GM18505 (cell line): ENCODE data around the gene COL8A2.

ENCODE experiments used
- ATAC-seq: cut with Tn5 transposase; IDR thresholded peaks from one replicate; pipeline ENCODE4 v1.9.1; 2021; ENCODE audit not compliant: unreplicated experiment
- POLR2A ChIP-seq: IDR thresholded peaks from 4 replicates; pipeline ENCODE4 v1.6.1; 2011; ENCODE audit warnings: borderline replicate concordance; ENCODE audit not compliant: insufficient read depth, insufficient read length; ENCODE audit errors: extremely low read depth

The COL8A2 gene

DNA sequence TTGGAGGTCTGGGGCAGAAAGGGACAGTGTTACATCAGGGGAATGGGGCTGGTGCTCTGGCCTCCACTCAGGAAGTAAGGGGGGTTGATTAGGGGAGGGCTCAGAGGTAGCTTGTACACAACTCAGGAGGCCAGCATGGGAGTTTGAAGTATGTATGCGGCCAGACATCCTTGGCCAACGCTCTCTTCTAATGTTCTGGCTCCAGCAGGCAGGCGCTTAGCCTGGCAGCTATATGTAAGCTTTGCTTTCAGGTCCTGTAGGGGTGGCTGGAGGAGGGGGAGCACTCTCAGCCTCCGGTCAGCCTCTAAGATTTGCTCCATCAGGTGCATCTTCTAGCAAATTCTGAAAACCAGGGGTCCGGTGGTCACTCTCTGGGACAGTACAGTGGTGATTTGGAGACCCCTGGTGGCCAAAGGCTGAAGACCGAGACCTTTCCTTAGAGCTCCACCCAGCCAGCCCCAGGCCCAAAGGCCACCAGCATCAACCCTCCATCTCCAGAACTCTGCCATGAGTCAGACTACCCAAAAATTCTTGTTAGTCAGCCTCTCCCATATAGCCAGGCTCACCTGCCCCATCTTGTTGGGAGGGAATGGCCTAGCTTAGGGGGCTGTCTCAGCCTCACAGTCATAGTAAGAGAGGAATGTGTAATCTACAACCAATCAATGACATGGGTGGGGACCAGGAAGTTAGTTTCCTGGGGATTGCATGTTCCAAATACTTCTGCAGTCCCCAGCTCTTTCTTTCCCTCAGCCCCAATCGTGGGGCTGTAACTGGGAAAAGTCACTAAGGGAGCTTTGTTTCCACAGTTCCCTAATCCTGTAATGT is 9.7 kb upstream of the COL8A2 start:
- TF ChIP-seq POLR2A = no peak
- no peak for ATAC-seq

DNA sequence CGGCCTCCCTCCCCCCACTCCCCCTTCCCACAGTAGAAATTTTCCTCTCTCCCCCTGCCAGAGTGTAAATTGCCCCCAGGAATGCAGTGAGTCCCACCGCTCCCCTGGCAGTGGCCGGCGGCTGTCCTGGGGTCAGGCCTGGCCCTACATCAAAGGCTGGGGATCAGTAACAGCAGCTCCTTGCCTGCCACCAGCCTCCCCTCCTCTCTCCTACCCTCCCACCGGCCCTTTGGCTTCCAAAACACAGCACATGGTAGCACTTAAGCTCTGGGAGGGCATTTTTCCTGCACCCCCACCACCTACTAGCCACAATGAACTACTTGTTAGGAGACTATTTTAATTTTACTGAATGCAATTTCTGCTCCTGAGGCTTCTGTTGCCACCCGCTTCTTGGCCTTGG is 9.0 kb upstream of the COL8A2 start:
- ATAC-seq = no peak
- no peak for TF ChIP-seq POLR2A

DNA sequence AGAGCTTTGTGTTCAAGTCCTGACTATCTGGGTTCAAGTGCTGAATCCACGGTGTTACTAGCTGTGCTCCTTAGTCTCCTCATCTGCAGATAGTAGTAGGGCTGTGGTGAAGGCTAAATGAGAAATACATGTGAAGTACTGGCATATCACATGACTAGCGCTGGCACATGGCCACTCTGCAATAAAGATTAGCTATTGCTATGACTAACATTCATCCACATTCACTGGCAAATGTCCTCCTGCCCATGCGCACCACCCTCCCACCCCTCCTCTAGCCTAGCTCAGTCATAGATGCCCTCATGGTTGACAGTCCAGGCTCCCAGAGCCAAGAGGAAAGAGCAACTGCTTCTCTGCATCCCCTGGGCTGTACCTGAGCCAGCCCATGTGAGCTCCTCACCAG is 8.5 kb upstream of the COL8A2 start:
- ATAC-seq = no peak
- no peak for TF ChIP-seq POLR2A

GRCh38 chr1:36132029-36132428 is 7.0 kb upstream of the COL8A2 start:
- TF ChIP-seq POLR2A = no peak
- ATAC-seq = no peak

GRCh38 chr1:36128905-36129206 is 3.8 kb upstream of the COL8A2 start:
- no peak for ATAC-seq
- no peak for TF ChIP-seq POLR2A

DNA sequence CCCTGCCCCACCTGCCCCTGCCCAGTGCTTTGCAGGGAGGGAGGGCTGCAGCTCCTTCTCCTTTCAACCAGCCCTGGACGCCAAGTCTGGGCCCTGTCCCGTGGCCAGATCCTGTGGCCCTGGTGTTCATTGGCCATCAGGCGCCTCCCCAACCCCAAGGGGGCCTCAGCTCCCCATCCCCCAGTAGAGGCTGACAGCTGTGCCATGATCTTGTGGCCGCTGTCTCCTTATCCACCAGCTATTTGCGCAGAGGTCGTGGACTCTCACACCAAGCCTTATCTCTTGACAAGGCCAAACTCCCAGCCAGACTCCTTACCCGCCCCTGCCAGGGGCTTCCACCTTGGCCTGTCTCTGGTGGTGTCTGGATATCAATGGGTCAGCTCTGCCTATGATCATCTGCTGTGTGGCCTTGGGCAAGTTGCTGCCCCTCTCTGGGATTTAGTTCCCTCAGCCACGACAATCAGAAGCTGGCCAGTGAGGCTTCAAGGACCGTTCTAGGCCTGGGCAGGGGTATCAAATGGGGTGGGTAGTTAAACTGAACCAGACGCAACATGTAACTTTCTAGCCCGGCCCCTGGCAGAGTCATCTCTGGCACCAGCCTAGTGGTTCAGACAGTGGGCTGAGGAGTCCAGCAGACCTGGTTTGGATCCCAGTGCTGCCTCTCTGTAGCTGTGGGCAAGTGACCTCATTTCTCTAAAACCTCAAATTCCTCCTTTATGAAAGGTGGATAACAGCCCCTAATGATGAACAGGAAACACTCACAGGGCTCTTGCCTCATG is 3.3 kb upstream of the COL8A2 start:
- ATAC-seq = no peak
- no peak for TF ChIP-seq POLR2A

DNA sequence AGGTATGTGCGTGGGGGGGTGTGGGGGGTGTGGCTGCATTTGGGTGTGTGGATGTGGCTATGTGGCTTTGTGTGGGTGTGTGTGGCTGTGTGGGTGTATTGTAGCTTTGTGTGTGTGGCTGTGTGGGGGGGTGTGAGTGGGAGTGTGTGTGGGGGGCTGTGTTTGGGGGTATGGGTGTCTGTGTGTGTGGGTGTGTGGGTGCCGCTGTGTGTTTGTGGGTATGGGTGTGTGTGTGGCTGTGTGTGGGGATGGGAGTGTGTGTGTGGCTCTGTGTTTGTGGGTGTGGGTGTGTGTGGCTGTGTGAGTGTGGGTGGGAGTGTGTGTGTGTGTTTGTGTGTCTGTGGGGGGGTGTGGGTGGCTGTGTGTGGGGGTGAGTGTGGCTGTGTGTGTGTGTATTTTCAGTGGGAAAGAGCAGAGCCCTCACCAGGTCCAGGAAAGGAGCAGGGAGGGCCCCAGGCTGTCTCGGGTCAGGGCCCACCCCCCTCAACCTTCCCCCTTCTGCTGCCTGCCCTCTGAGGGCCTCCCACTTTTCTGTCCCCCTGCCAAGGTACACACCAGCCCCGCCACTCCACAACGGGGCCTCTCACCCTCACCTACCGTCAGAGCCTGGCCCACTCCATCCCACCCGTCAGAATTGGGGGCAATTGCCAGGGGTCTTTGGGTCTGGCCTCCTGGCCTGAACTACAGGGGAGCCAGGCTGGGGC is 1.9 kb upstream of the COL8A2 start:
- TF ChIP-seq POLR2A = no peak
- ATAC-seq = no peak

DNA sequence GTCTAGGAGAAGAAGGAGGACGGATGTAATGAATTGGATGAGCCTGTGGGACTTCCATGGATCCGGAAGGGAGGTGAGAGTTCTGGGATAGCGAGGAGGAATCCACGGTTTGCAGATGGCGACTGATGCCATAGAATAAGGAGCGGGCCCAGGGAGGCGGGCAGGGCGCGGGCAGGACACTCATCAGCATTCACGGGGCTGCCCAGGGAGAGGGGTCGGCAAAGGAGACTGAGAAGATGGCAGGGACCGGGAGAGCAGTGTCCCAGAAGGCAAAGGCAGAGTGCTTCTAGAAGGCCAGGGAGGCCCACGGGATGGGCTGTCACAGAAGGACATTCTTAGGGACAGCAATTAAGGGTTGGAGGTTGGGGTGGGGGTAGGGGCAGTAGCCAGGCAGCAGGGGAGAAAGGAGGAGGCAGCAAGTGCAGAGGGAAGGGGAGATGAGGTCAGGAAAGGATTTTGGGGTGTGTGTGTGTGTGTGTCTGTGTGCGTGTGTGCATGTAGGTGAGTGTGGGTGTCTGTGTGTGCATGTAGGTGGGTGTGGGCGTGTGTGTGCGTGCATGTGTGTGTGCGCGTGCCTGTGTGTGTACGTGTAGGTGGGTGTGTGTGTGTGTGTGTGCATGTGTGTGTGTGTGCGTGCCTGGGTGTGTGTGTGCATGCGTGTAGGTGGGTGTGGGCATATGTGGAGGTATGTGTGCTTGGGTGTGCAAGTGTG is 1.1 kb upstream of the COL8A2 start:
- no peak for TF ChIP-seq POLR2A
- no peak for ATAC-seq

- ATAC-seq = no peak
- no peak for TF ChIP-seq POLR2A
Observed at GRCh38 chr1:36124404-36125128, 456 bp downstream of the COL8A2 start.

- ATAC-seq = no peak
- TF ChIP-seq POLR2A = no peak
Observed at GRCh38 chr1:36123356-36123755, 1.7 kb downstream of the COL8A2 start.

DNA sequence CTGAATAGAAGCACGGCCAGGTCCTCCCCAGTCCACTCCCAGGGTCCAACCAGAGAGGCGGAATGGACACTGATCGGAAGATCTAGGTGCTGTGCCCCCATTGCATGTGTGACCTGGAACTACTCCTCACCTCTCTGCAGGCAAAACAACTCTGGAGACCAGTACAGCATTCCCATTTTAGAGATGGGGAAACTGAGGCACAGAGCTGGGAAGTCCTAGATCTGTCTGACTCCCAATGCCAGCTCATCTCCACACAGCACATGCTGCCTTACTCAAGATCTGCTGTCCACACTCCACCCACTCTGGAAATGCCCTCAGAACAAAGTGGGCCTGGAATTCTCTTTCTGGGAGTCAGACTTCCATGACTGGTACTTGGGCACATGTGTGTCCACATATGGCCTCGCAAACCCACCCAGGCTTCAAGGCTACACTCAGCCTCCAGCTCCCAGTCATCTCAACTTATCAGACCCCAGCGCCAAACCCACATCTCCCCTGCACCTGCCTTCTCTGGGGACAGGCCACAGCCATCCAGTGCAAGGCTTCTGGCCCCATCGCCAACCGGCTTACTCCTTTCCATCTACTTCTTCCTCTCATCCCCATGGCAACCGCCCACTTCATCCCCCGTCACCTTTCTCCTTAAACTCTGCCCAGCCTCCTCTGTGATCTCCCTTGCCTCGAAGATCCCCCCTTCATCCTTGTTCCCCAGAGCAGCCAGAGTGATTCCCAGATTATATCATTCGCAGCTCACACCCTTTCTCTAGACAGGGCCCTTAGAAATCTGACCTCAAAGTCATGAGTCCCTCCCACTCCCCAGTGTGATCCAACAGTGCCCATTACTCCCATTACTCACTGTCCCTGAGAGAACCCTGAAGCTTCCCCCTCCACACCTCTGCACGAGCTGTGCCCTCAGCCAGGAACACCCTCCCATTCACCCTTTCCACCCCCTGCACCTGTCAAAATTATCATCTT is 2.7 kb downstream of the COL8A2 start:
- no peak for TF ChIP-seq POLR2A
- ATAC-seq = no peak
